Measurements from ENCODE around the gene SHISA7. TPM values are rescaled to one million over a fixed set of nuclear protein-coding genes. Genes with fewer than 3 reads are reported as not detected.

Gene SHISA7
- total RNA-seq, 2 experiments from 2014 or later: not detected

- peaks cover 2% of the 10 kb centered on the region for H3K36me3 Mint-ChIP-seq (ENCODE audit: low read depth)
- H3K4me1 Mint-ChIP-seq (ENCODE audit: low read depth): peaks cover 17% of the 10 kb centered on the region
- peak overlapping the region; percentile 76 for H3K4me3 Mint-ChIP-seq
- no peak for DNase-seq
- CTCF ChIA-PET: interaction anchor here (0.5 to 3.7 kb wide), 2 partner anchors 13 to 18 kb away, joined by 3 to 16 read pairs; no protein-coding TSS in a partner anchor
- intact Hi-C loops (cut with micrococcal nuclease): no loop called here
- no peaks in the 10 kb centered on the region for H3K9me3 Mint-ChIP-seq
- H3K27ac Mint-ChIP-seq: peak overlapping the region; percentile 36
- H3K27me3 Mint-ChIP-seq (ENCODE audit: low read depth): peaks cover 3% of the 10 kb centered on the region
Observed at GRCh38 chr19:55486043-55486970, 43.2 kb upstream of the SHISA7 start.

GRCh38 chr19:55485439-55486011 is 42.4 kb upstream of the SHISA7 start:
- Mint-ChIP-seq H3K4me1 (ENCODE audit: low read depth) (peaks cover 17% of the 10 kb centered on the region), H3K9me3 (no peaks in the 10 kb centered on the region)
- intact Hi-C loops (cut with micrococcal nuclease): no loop called here

GRCh38 chr19:55484593-55485438 is 41.7 kb upstream of the SHISA7 start, which contains the start of gene NAT14:
NAT14 (plus strand) TSS chr19:55485188; CDS start chr19:55485709, 521 bp downstream.
- peaks cover 19% of the 10 kb centered on the region for H3K4me1 Mint-ChIP-seq (ENCODE audit: low read depth)
- peaks cover 3% of the 10 kb centered on the region for H3K27me3 Mint-ChIP-seq (ENCODE audit: low read depth)
- DNase-seq: peak; percentile 55
- peaks cover 4% of the 10 kb centered on the region for H3K36me3 Mint-ChIP-seq (ENCODE audit: low read depth)
- CTCF ChIA-PET: interaction anchor here (0.8 to 1.8 kb wide), 4 partner anchors 13 to 121 kb away, joined by 3 to 5 read pairs (median 3); partner anchors contain the start of gene ZNF865
- H3K9me3 Mint-ChIP-seq: no peaks in the 10 kb centered on the region
- intact Hi-C loops (cut with micrococcal nuclease): no loop called here
- peak within 1 kb of the TSS; percentile 76 for H3K4me3 Mint-ChIP-seq
- peak within 1 kb of the TSS; percentile 36 for H3K27ac Mint-ChIP-seq

More at GRCh38 chr19:55485439-55486011, 42.4 kb upstream of the SHISA7 start:
- Mint-ChIP-seq H3K27me3 (ENCODE audit: low read depth) (peaks cover 3% of the 10 kb centered on the region), H3K4me3 (peak overlapping the region; percentile 76), H3K36me3 (ENCODE audit: low read depth) (peaks cover 2% of the 10 kb centered on the region), H3K27ac (no peak overlapping the region)
- no peak for DNase-seq
- CTCF ChIA-PET: interaction anchor here (0.5 to 1.8 kb wide), 5 partner anchors 12 to 120 kb away, joined by 3 to 5 read pairs (median 3); partner anchors contain the start of gene ZNF865

- CTCF ChIA-PET: interaction anchor here (0.9 to 1.8 kb wide), 2 partner anchors 16 to 122 kb away, joined by 5 to 6 read pairs; partner anchors contain the start of gene ZNF865
- peaks cover 3% of the 10 kb centered on the region for H3K27me3 Mint-ChIP-seq (ENCODE audit: low read depth)
- intact Hi-C loops (cut with micrococcal nuclease): no loop called here
- peaks cover 25% of the 10 kb centered on the region for H3K4me1 Mint-ChIP-seq (ENCODE audit: low read depth)
- H3K4me3 Mint-ChIP-seq: peak overlapping the region; percentile 63
- no peaks in the 10 kb centered on the region for H3K9me3 Mint-ChIP-seq
- peaks cover 5% of the 10 kb centered on the region for H3K36me3 Mint-ChIP-seq (ENCODE audit: low read depth)
- no peak for DNase-seq
- H3K27ac Mint-ChIP-seq: no peak overlapping the region
Observed at GRCh38 chr19:55483706-55484592, 40.8 kb upstream of the SHISA7 start.

GRCh38 chr19:55482967-55483705 is 40.0 kb upstream of the SHISA7 start:
- DNase-seq: no peak
- intact Hi-C loops (cut with micrococcal nuclease): no loop called here
- H3K4me1 Mint-ChIP-seq (ENCODE audit: low read depth): peaks cover 33% of the 10 kb centered on the region
- no peaks in the 10 kb centered on the region for H3K9me3 Mint-ChIP-seq
- H3K27ac Mint-ChIP-seq: no peak overlapping the region
- CTCF ChIA-PET: interaction anchor here (0.9 to 1.8 kb wide), 2 partner anchors 15 to 123 kb away, joined by 5 to 6 read pairs; partner anchors contain the start of gene ZNF865
- no peak overlapping the region for H3K4me3 Mint-ChIP-seq
- H3K36me3 Mint-ChIP-seq (ENCODE audit: low read depth): peaks cover 5% of the 10 kb centered on the region
- peaks cover 3% of the 10 kb centered on the region for H3K27me3 Mint-ChIP-seq (ENCODE audit: low read depth)

- no peak for DNase-seq
- Mint-ChIP-seq H3K9me3 (no peaks in the 10 kb centered on the region), H3K27me3 (ENCODE audit: low read depth) (peaks cover 3% of the 10 kb centered on the region), H3K4me1 (ENCODE audit: low read depth) (peaks cover 35% of the 10 kb centered on the region), H3K36me3 (ENCODE audit: low read depth) (peaks cover 5% of the 10 kb centered on the region), H3K27ac (no peak overlapping the region), H3K4me3 (no peak overlapping the region)
- intact Hi-C loops (cut with micrococcal nuclease): no loop called here
- CTCF ChIA-PET: no interaction called here
Observed at GRCh38 chr19:55482156-55482961, 39.3 kb upstream of the SHISA7 start.

- no peak for DNase-seq
- no peaks in the 10 kb centered on the region for H3K9me3 Mint-ChIP-seq
Observed at GRCh38 chr19:55481794-55482155, 38.7 kb upstream of the SHISA7 start.

GRCh38 chr19:55481148-55481793 is 38.2 kb upstream of the SHISA7 start:
- DNase-seq: no peak
- no peaks in the 10 kb centered on the region for H3K9me3 Mint-ChIP-seq
- CTCF ChIA-PET: no interaction called here
- peaks cover 5% of the 10 kb centered on the region for H3K36me3 Mint-ChIP-seq (ENCODE audit: low read depth)
- H3K27ac Mint-ChIP-seq: no peak overlapping the region
- intact Hi-C loops (cut with micrococcal nuclease): no loop called here
- H3K27me3 Mint-ChIP-seq (ENCODE audit: low read depth): peaks cover 3% of the 10 kb centered on the region
- H3K4me3 Mint-ChIP-seq: no peak overlapping the region
- H3K4me1 Mint-ChIP-seq (ENCODE audit: low read depth): peaks cover 32% of the 10 kb centered on the region

More at GRCh38 chr19:55481794-55482155, 38.7 kb upstream of the SHISA7 start:
- intact Hi-C loops (cut with micrococcal nuclease): no loop called here
- Mint-ChIP-seq H3K4me1 (ENCODE audit: low read depth) (peaks cover 32% of the 10 kb centered on the region), H3K27me3 (ENCODE audit: low read depth) (peaks cover 3% of the 10 kb centered on the region), H3K27ac (no peak overlapping the region), H3K4me3 (no peak overlapping the region), H3K36me3 (ENCODE audit: low read depth) (peaks cover 5% of the 10 kb centered on the region)
- CTCF ChIA-PET: no interaction called here

GRCh38 chr19:55479451-55480230 is 36.5 kb upstream of the SHISA7 start:
- intact Hi-C loops (cut with micrococcal nuclease): no loop called here
- no peak overlapping the region for H3K27ac Mint-ChIP-seq
- CTCF ChIA-PET: interaction anchor here (1.0 kb wide), 1 partner anchor 12 kb away, joined by 4 read pairs; no protein-coding TSS in a partner anchor
- H3K27me3 Mint-ChIP-seq (ENCODE audit: low read depth): no peaks in the 10 kb centered on the region
- DNase-seq: no peak
- H3K9me3 Mint-ChIP-seq: no peaks in the 10 kb centered on the region
- peaks cover 30% of the 10 kb centered on the region for H3K4me1 Mint-ChIP-seq (ENCODE audit: low read depth)
- no peak overlapping the region for H3K4me3 Mint-ChIP-seq
- peaks cover 5% of the 10 kb centered on the region for H3K36me3 Mint-ChIP-seq (ENCODE audit: low read depth)
